AG10803 (cell line): ENCODE results near the gene SLITRK1.

Source experiments
- DNase-seq: peaks from one replicate; pipeline ENCODE4 v3.0.0; 2010; ENCODE audit warnings: low read depth
- H3K4me3 ChIP-seq: 2 replicates; pipeline ENCODE4 v1.5.1; 2011; ENCODE audit warnings: mild to moderate bottlenecking, low read length, control low read depth
- TF ChIP-seq, protein P1 (sequence below): conservative IDR thresholded peaks from 2 replicates; pipeline ENCODE4 v1.5.1; 2011; ENCODE audit warnings: mild to moderate bottlenecking, low read length, control low read depth, inconsistent platforms

Gene SLITRK1

DNA sequence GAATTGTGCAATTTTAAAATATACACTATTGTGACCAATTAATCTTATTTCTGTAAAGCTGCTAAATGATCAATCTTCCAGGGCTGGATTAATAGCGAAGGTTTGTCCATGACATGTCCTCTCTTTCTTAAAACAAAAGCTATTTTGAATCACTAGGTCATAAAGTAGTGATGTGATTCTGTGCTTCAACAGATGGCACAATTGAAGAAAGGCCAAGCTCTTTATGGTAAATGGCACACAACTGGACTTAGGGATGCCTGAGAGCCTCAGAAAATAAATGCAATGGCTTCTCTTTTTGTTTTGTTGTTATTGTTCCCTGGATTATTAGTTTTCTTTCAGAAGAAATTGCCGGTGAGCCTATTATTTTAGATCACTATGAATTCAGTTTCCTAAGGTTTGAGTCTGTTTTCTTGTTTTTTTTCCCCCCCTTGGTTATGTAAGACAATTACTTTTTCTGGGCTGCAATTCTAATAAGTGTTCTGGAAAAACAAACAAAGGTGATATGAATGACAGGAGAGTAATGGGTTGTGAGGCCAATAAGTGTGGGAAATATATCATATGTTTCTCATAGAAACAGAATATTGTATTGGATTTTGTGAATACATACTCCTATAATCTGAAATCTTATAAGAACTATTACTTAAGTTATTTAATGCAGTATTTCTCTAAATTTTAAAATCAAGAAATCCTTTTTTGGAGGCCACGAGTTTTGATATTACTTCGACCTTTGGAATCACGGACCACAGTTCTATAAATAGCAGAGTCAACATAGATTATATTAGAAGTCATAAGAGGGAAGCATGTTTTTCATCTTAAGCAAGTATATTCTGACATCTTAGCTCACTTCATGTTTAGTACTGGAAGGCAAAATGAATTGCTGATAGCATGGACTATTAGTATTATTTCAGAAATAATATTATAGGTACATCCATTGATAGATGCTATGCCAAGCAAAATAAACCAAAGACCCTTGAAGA lies 16.8 kb downstream of the SLITRK1 start:
- no peak for DNase-seq
- no peak overlapping the region for H3K4me3 ChIP-seq
- TF ChIP-seq, protein P1, sequence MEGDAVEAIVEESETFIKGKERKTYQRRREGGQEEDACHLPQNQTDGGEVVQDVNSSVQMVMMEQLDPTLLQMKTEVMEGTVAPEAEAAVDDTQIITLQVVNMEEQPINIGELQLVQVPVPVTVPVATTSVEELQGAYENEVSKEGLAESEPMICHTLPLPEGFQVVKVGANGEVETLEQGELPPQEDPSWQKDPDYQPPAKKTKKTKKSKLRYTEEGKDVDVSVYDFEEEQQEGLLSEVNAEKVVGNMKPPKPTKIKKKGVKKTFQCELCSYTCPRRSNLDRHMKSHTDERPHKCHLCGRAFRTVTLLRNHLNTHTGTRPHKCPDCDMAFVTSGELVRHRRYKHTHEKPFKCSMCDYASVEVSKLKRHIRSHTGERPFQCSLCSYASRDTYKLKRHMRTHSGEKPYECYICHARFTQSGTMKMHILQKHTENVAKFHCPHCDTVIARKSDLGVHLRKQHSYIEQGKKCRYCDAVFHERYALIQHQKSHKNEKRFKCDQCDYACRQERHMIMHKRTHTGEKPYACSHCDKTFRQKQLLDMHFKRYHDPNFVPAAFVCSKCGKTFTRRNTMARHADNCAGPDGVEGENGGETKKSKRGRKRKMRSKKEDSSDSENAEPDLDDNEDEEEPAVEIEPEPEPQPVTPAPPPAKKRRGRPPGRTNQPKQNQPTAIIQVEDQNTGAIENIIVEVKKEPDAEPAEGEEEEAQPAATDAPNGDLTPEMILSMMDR: no peak

DNA sequence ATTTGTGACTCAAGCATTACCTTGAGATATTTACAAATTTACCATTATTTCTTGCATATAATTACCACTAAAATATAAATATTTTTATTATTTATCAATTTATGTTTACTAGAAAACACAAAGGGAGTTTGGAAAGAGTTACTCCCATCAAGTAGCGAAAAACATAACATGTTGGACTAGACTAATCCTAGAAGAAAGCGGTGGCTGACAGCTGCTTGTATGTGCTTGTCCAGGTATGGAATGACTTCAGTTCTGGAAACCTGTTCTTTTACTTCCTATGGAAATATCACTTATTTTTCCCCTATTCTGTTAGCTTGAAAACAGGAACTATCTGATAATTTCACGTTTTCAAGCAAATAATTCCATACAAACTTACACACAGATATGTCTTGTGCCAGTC lies 28.5 kb downstream of the SLITRK1 start:
- no peak for DNase-seq
- H3K4me3 ChIP-seq: no peak overlapping the region
- TF ChIP-seq, protein P1: no peak

DNA sequence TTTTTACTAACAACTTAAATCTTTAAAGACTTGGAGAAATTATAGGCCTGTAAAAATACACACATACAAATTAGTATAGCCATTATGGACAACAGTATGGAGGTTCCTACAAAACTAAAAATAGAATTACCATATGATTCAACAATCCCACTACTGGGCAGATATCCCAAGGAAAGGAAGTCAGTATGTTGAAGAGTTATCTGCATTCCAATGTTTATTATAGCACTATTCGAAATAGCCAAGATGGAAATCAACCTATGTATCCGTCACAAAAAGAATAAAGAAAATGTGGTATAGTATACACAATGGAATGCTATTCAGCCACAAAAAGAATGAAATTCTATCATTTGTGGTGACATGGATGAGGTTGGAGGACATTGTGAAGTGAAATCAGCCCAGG lies 37.2 kb downstream of the SLITRK1 start:
- no peak overlapping the region for H3K4me3 ChIP-seq
- peak; percentile 1 for DNase-seq
- TF ChIP-seq, protein P1: no peak

DNA sequence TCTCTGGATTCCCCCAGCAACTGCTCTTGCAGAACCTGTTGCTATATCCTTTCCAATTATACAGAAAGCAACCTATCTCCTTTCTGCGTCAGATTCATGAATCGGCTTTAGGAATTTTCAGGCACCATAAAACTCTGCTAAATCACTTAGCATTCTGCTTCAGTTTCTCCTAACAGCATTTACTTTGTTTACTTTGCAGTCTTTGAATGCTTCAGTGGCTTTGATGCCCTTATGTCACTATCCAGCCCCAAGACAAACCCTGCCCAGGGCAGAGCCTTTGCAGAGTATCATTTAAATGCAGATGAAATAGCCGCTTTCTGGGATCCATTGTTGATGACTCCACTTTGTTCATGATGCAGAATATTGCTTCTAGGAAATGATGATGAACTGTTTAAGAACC lies 43.1 kb downstream of the SLITRK1 start:
- H3K4me3 ChIP-seq: no peak overlapping the region
- no peak for DNase-seq
- TF ChIP-seq, protein P1: no peak

DNA sequence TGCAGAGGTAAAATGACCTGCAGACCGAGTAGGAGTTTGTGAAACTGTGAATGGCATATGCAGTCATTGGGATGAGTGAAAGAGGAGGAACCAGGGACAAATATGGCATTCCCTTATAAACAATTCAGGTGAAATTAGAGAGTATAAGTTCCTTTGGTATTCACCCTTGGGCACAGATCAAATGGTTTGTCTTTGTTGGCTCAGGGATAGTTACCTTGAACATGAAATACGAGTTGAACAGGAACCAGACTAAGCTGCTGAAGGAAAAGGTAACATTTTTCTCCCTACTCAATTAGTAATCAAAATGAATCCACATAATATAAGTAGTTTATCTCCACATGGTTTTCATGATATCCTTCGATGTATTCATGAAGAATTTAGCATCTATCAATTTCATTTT lies 50.5 kb downstream of the SLITRK1 start:
- no peak overlapping the region for H3K4me3 ChIP-seq
- TF ChIP-seq, protein P1: no peak
- DNase-seq: no peak

DNA sequence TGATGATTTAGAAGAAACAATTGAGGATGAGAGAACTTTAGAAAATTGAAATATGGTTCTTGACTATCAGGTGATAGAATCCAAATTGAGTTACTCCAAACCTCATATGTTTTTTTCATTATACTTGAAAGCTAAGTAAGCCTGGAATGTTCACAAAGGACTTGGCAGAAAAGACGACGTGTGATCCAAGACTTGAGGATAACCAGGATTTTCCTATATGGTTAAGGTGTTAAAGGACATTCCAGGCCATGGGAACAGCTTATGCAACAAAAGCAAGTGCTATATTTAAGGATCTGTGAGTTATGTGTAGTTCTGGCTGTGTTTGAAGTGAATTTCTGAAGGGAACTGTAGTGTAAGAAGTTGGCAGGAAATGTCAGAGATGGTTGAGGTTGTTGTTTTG lies 52.5 kb downstream of the SLITRK1 start:
- TF ChIP-seq, protein P1: no peak
- DNase-seq: no peak
- no peak overlapping the region for H3K4me3 ChIP-seq

DNA sequence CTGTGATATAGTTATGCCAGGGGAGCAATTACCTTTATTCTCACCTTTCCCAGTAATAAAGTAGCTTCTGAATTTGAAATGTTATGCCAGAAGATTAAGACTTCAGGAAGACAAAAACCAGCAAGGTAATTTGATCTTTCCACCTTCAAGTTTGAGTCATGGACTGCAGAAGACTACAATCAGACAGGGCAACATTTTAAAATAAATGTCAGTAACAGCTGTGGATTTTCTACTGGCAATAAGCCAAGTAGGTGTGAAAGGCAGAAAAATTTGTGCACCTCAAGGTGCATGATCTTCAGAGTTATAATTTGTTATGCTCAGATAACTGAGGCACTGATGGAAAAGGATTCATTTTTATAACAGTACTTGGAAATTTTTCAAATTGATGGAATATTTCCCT lies 54.9 kb downstream of the SLITRK1 start:
- no peak for DNase-seq
- TF ChIP-seq, protein P1: no peak
- H3K4me3 ChIP-seq: no peak overlapping the region
